Testis (tissue), 3 donors: Measurements from ENCODE around the gene SLC25A41. TPM values are rescaled to one million over a fixed set of nuclear protein-coding genes. Genes with fewer than 3 reads are reported as not detected.

Experiments used
- DNase-seq: peaks from one replicate; pipeline ENCODE4 v3.0.0-alpha.2; 2019
- H3K27ac ChIP-seq, 2 donors: fragments of 200-600 bp; sonication (generic); one replicate each; pipeline ENCODE4 v1.5.1; 2019
- H3K27me3 ChIP-seq: fragments of 200-600 bp; sonication (generic); one replicate; pipeline ENCODE4 v1.5.1; 2019
- H3K36me3 ChIP-seq: fragments of 200-600 bp; sonication (generic); one replicate; pipeline ENCODE4 v1.5.1; 2017; ENCODE audit warnings: low read depth; ENCODE audit errors: missing control alignments
- H3K4me1 ChIP-seq: fragments of 200-600 bp; sonication (generic); one replicate; pipeline ENCODE4 v1.5.1; 2019
- H3K4me3 ChIP-seq, 2 donors: fragments of 200-600 bp; sonication (generic); one replicate each; pipeline ENCODE4 v1.5.1; 2017 to 2019
- H3K9me3 ChIP-seq: fragments of 200-600 bp; sonication (generic); one replicate; pipeline ENCODE4 v1.5.1; 2017
- CTCF ChIP-seq, 3 experiments: fragments of 450-650 bp in 2 of 3; fragments of 200-600 bp in 1 of 3; sonication (generic) in 1 of 3; IDR thresholded peaks; one replicate each; pipeline ENCODE4 v1.5.1; 2016 to 2019; ENCODE audit warnings: antibody characterized with exemption in 3 of 3, mild to moderate bottlenecking in 2 of 3, moderate library complexity in 1 of 3
- POLR2A ChIP-seq: fragments of 450-650 bp; IDR thresholded peaks from one replicate; pipeline ENCODE4 v1.6.1; 2017; ENCODE audit warnings: antibody characterized with exemption, mild to moderate bottlenecking, moderate library complexity
- WGBS, 2 donors: methylation state at CpG; one replicate each; pipeline ENCODE4 v1.1.5; 2018; 5-methylcytosine and 5-hydroxymethylcytosine counted together
- intact Hi-C: fragments of 100-400 bp; cut with DNase I; formaldehyde crosslinking; loops from one replicate; pipeline ENCODE4 v1.15.1; 2023; ENCODE audit warnings: low total_unique reads
- polyA plus RNA-seq: library from polyadenylated mRNA; stranded (reverse); fragments of 350-450 nt; fragmentation: Illumina TruSeq; extraction: RNeasy Lipid Tissue Mini Kit (QIAGEN cat#74804); gene quantifications from one replicate; pipeline ENCODE4 v1.2.3, GENCODE V29; 2014; ENCODE audit warnings: low read depth, low replicate concordance; ENCODE audit not compliant: insufficient read depth
- total RNA-seq, 2 donors: library from RNA; depleted of rRNA; stranded (reverse); fragments of >200 nt; gene quantifications; one replicate each; pipeline ENCODE4 v1.2.3, GENCODE V29; 2016

SLC25A41 gene
- total and polyA plus RNA-seq, 3 donors from 2014 or later = 3.2 to 7.6 (median 3.9) TPM

- Histone ChIP-seq H3K27me3 (no peaks in the 10 kb centered on the region), H3K4me3 (no peak overlapping the region), H3K27ac (peak overlapping the region in 1 of 2 donors; percentile 67), H3K9me3 (no peaks in the 10 kb centered on the region), H3K4me1 (peaks cover 11% of the 10 kb centered on the region), H3K36me3 (no peaks in the 10 kb centered on the region)
- TF ChIP-seq POLR2A (no peak), CTCF (IDR thresholded peaks at IDR 0.05) (no peak)
- 47 to 48% methylated on average over 10 of the region's 10 CpGs for WGBS, 2 donors
- DNase-seq = no peak
- intact Hi-C loops = no loop called here
Observed at GRCh38 chr19:6413291-6413690, 20.3 kb downstream of the SLC25A41 start.

GRCh38 chr19:6412447-6413091 lies 21.0 kb downstream of the SLC25A41 start:
- WGBS, 2 donors = 54 to 66% methylated on average over 4 to 13 of the region's 15 CpGs
- H3K27ac ChIP-seq = peak overlapping the region in 1 of 2 donors; percentile 67
- no peaks in the 10 kb centered on the region for H3K36me3 ChIP-seq
- H3K4me1 ChIP-seq = peaks cover 11% of the 10 kb centered on the region
- peak; percentile 36 for DNase-seq
- no peaks in the 10 kb centered on the region for H3K27me3 ChIP-seq
- H3K9me3 ChIP-seq = no peaks in the 10 kb centered on the region
- TF ChIP-seq CTCF (IDR thresholded peaks at IDR 0.05) (peak in 2 of 3 experiments; percentile 19 to 48), POLR2A (no peak)
- H3K4me3 ChIP-seq = no peak overlapping the region
- intact Hi-C loops = no loop called here

GRCh38 chr19:6412061-6412446 lies 21.5 kb downstream of the SLC25A41 start:
- H3K36me3 ChIP-seq = no peaks in the 10 kb centered on the region
- peaks cover 11% of the 10 kb centered on the region for H3K4me1 ChIP-seq
- no peak overlapping the region for H3K4me3 ChIP-seq
- H3K9me3 ChIP-seq = no peaks in the 10 kb centered on the region
- 77 to 78% methylated on average over 6 to 12 of the region's 12 CpGs for WGBS, 2 donors
- DNase-seq = no peak
- intact Hi-C loops = no loop called here
- no peak for TF ChIP-seq CTCF (IDR thresholded peaks at IDR 0.05)
- TF ChIP-seq POLR2A = no peak
- no peaks in the 10 kb centered on the region for H3K27me3 ChIP-seq
- no peak overlapping the region for H3K27ac ChIP-seq

GRCh38 chr19:6409346-6409745 lies 24.2 kb downstream of the SLC25A41 start:
- 93% methylated on average over 6 of the region's 6 CpGs for WGBS, 2 donors
- Histone ChIP-seq H3K36me3 (no peaks in the 10 kb centered on the region), H3K27ac (no peak overlapping the region), H3K27me3 (no peaks in the 10 kb centered on the region), H3K4me1 (peaks cover 11% of the 10 kb centered on the region), H3K9me3 (no peaks in the 10 kb centered on the region), H3K4me3 (no peak overlapping the region)
- no peak for DNase-seq
- intact Hi-C loops = no loop called here
- TF ChIP-seq CTCF (IDR thresholded peaks at IDR 0.05) = no peak
- TF ChIP-seq POLR2A = no peak

GRCh38 chr19:6406401-6406800 lies 27.2 kb downstream of the SLC25A41 start:
- no peaks in the 10 kb centered on the region for H3K27me3 ChIP-seq
- no peak overlapping the region for H3K27ac ChIP-seq
- no peak overlapping the region for H3K4me3 ChIP-seq
- no peaks in the 10 kb centered on the region for H3K4me1 ChIP-seq
- no peak for DNase-seq
- WGBS, 2 donors = 83 to 91% methylated on average over 5 of the region's 5 CpGs
- no peaks in the 10 kb centered on the region for H3K36me3 ChIP-seq
- TF ChIP-seq CTCF (IDR thresholded peaks at IDR 0.05) = no peak
- no peak for TF ChIP-seq POLR2A
- no peaks in the 10 kb centered on the region for H3K9me3 ChIP-seq
- intact Hi-C loops = no loop called here
